Vein endothelial cell (primary cell): ENCODE results near the gene CFAP161. TPM values are rescaled to one million over a fixed set of nuclear protein-coding genes. Genes with fewer than 3 reads are reported as not detected.

Experiments
- total RNA-seq: library from RNA; depleted of rRNA; stranded (reverse); fragments of >200 nt; gene quantifications from 2 replicates; pipeline ENCODE4 v1.2.3, GENCODE V29; 2012

Gene CFAP161
- 0.33 and 1.8 TPM in 2 replicates for total RNA-seq

GRCh38 chr15:81133782-81134461 is at the start of gene CFAP161:
Gene CFAP161 (plus strand): TSS chr15:81134270. CDS start chr15:81134330, 60 bp downstream.

GRCh38 chr15:81196576-81197254 is 62.6 kb downstream of the CFAP161 start, which contains the start of gene IL16:
Gene IL16 (plus strand): TSS chr15:81196879. CDS start chr15:81225400, 28,521 bp downstream.

Other genes with a start within 250 kb of the CFAP161 start
- gene MESD, start 144.5 kb upstream of the CFAP161 start, total RNA-seq: 17.0 and 18.5 TPM in 2 replicates
- gene TLNRD1, start 133.3 kb upstream of the CFAP161 start, total RNA-seq: 29.9 and 33.3 TPM in 2 replicates
- 0.98 and 3.2 TPM in 2 replicates for gene IL16, start 62.6 kb downstream of the CFAP161 start, total RNA-seq
- gene STARD5, start 189.9 kb downstream of the CFAP161 start, total RNA-seq: 0.57 and 0.65 TPM in 2 replicates
- gene TMC3, start 239.9 kb downstream of the CFAP161 start, total RNA-seq: not detected in 2 replicates